Esophagus muscularis mucosa (tissue), 4 donors: ENCODE data around the gene HLA-DRB5.
"Not testable (repeated sequence)": the region's sequence is repeated elsewhere in the genome, so short reads cannot be mapped to it uniquely, and the experiment has no call there.

Experiments used
- EP300 ChIP-seq: sonication (generic); formaldehyde crosslinking; IDR thresholded peaks from one replicate; pipeline ENCODE4 v1.6.1; 2017; ENCODE audit warnings: antibody characterized with exemption
- POLR2A ChIP-seq: fragments of 450-650 bp; IDR thresholded peaks from one replicate; pipeline ENCODE4 v1.6.1; 2017; ENCODE audit warnings: antibody characterized with exemption, moderate library complexity, mild to moderate bottlenecking, low read depth
- POLR2AphosphoS5 ChIP-seq, 2 donors: sonication (generic); formaldehyde crosslinking; IDR thresholded peaks; one replicate each; pipeline ENCODE4 v1.6.1; 2017; ENCODE audit warnings: antibody characterized with exemption in 2 of 2
- TF ChIP-seq, protein P1 (sequence below), 3 experiments: fragments of 200-600 bp in 2 of 3; fragments of 450-650 bp in 1 of 3; sonication (generic) in 2 of 3; IDR thresholded peaks; one replicate each; pipeline ENCODE4 v1.5.1; 2017 to 2019; ENCODE audit warnings: antibody characterized with exemption in 3 of 3, mild to moderate bottlenecking in 2 of 3, moderate library complexity in 1 of 3

DNA sequence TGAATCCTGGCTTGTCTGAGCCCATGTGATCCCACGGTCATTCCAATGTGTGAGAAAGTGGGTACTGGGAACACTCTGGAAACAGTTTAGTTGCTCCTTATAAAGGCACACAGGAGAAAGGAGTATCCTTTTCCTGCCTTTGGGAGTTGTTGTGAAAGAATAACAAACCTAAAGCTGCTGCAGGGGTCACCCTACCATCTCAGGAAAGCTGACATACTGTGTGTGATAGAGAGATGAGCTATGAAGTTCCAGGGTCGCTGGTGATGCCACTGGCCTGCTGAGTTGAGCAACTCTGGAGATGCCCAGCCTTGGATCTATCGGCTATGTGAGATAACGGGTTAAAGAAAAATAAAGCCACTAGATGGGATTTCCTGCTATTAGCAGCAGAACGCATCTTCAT, 47.4 kb upstream of the HLA-DRB5 start:
- TF ChIP-seq, protein P1, sequence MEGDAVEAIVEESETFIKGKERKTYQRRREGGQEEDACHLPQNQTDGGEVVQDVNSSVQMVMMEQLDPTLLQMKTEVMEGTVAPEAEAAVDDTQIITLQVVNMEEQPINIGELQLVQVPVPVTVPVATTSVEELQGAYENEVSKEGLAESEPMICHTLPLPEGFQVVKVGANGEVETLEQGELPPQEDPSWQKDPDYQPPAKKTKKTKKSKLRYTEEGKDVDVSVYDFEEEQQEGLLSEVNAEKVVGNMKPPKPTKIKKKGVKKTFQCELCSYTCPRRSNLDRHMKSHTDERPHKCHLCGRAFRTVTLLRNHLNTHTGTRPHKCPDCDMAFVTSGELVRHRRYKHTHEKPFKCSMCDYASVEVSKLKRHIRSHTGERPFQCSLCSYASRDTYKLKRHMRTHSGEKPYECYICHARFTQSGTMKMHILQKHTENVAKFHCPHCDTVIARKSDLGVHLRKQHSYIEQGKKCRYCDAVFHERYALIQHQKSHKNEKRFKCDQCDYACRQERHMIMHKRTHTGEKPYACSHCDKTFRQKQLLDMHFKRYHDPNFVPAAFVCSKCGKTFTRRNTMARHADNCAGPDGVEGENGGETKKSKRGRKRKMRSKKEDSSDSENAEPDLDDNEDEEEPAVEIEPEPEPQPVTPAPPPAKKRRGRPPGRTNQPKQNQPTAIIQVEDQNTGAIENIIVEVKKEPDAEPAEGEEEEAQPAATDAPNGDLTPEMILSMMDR (IDR thresholded peaks at IDR 0.05): not testable (repeated sequence)
- not testable (repeated sequence) for TF ChIP-seq POLR2A; POLR2AphosphoS5 (IDR thresholded peaks at IDR 0.05); EP300
